ENCODE results near the gene APRT. TPM values are rescaled to one million over a fixed set of nuclear protein-coding genes. Genes with fewer than 3 reads are reported as not detected.

The APRT gene
- total and polyA plus RNA-seq, 9 of the 15 experiments (the other 6 are each of a cell fraction or from before 2014, with no cell fraction given): 41.7 to 409 (median 146) TPM

- TF ChIP-seq FUS (optimal IDR thresholded peaks at IDR 0.05; ENCODE audit: low read depth, low read length) (peak; percentile 49), SMARCE1 (IDR thresholded peaks at IDR 0.05) (no peak), HIVEP1 (CRISPR knock-in tag; IDR thresholded peaks at IDR 0.05) (no peak), JUN (IDR thresholded peaks at IDR 0.05; ENCODE audit: borderline replicate concordance, low read depth, low read length) (no peak), JUN (CRISPR knock-in tag; IDR thresholded peaks at IDR 0.05; ENCODE audit: borderline replicate concordance) (peak; percentile 48; the same call in 1 of the 2 replicates), POLR2A (conservative IDR thresholded peaks at IDR 0.05) (peak; percentile 80), ZNF77 (CRISPR knock-in tag; IDR thresholded peaks at IDR 0.05) (no peak), HNRNPK (IDR thresholded peaks at IDR 0.05; ENCODE audit: low read depth, low read length, poor library complexity, severe bottlenecking) (peak; percentile 45), ZNF592 (IDR thresholded peaks at IDR 0.05) (no peak), KHSRP (IDR thresholded peaks at IDR 0.05) (no peak), SMC3 (conservative IDR thresholded peaks at IDR 0.05; ENCODE audit: insufficient read depth, low read depth, low read length) (peak; percentile 74), ZFPM2 (CRISPR knock-in tag; IDR thresholded peaks at IDR 0.05) (no peak), ZBTB26 (CRISPR knock-in tag; IDR thresholded peaks at IDR 0.05) (no peak), ZBTB2 (IDR thresholded peaks at IDR 0.05) (peak; percentile 93), MCM7 (IDR thresholded peaks at IDR 0.05) (no peak), U2AF1 (optimal IDR thresholded peaks at IDR 0.05; ENCODE audit: low read depth, low read length) (peak; percentile 86), TFAM (CRISPR knock-in tag; conservative IDR thresholded peaks at IDR 0.05) (no peak), MTA1 (IDR thresholded peaks at IDR 0.05; ENCODE audit: borderline replicate concordance) (peak; percentile 70; the same call in 1 of the 2 replicates), ZNF41 (CRISPR knock-in tag; conservative IDR thresholded peaks at IDR 0.05) (no peak), ZNF57 (CRISPR knock-in tag; IDR thresholded peaks at IDR 0.05) (0 out of 2 replicates have a peak, but pooled peaks have one; percentile 41), NFYB (IDR thresholded peaks at IDR 0.05; ENCODE audit: extremely low read depth, insufficient read length) (no peak)
Observed at GRCh38 chr16:88811769-88812512, at the start of gene APRT (continued).
